UCSD-AML1 (cell line): Measurements from ENCODE around the gene ECM2.

Source experiments
- DNase-seq: peaks from one replicate; lab custom pipeline; 2025; ENCODE audit not compliant: unreplicated experiment; lab: John Stamatoyannopoulos, UW

Gene ECM2

GRCh38 chr9:92527832-92528521 lies 7.8 kb downstream of the ECM2 start:
- no peak for DNase-seq

DNA sequence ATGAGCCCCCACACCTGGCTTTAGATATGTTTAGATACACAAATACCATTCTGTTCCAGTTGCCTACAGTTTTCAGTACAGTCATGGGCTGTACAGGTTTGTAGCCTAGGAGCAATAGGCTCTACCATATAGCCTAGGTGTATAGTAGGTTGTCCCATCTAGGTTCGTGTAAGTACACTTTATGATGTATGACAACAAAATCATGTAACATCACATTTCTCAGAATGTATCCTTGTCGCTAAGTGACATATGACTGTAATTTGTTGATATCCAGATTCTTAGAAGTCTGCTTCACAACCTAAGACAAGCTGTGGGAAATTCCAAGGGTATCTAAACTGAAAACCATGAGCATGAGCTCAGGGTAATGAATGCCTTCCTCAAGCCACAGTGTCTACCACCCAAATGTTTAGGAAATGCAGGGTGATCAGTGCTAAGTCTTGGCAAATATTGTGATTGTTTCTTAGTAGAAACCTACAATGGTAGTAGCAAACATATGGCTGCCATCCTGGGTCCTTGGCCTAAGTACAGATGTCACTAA lies 8.4 kb downstream of the ECM2 start:
- DNase-seq, result no peak

- DNase-seq, result no peak
Observed at GRCh38 chr9:92525306-92525705, 10.5 kb downstream of the ECM2 start.

DNA sequence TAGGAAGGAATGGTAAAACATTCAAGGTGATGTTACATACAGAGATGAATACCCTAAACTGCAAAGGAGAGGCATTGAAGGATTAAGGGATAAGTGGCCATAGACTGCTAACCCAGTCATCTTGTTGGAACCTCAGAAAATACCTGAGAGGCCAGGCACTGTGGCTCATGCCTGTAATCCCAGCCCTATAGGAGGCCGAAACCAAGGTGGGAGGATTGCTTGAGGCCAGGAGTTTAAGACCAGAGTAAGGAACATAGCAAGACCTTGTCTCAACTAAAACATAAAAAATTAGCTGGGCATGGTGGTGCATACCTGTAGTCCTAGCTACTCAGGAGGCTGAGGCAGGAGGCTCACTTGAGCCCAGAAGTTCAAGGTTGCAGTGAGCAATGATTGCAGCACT lies 10.9 kb downstream of the ECM2 start:
- no peak for DNase-seq

- no peak for DNase-seq
Observed at GRCh38 chr9:92522983-92523970, 12.5 kb downstream of the ECM2 start.

- DNase-seq, result no peak
Observed at GRCh38 chr9:92520837-92521236, 15.0 kb downstream of the ECM2 start.

DNA sequence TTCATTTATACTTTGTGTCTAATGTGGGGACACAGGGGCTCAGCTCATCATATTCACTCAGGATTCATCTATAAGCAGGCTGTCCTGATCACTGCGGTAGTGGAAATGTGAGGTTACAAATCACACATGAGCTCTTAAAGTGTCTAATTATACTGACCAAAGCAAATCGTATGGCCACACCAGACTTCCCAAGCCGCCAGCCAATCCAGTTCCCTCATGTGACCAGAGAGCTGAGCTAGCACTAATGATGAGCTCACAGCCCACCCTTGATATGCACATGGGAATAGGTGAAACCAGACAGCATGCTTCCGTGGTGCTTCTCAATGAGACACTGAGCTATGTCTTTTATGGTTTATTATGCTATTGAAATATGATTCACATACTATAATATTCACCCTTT lies 17.6 kb downstream of the ECM2 start:
- DNase-seq, result no peak

GRCh38 chr9:92517046-92517445 lies 18.7 kb downstream of the ECM2 start:
- no peak for DNase-seq

DNA sequence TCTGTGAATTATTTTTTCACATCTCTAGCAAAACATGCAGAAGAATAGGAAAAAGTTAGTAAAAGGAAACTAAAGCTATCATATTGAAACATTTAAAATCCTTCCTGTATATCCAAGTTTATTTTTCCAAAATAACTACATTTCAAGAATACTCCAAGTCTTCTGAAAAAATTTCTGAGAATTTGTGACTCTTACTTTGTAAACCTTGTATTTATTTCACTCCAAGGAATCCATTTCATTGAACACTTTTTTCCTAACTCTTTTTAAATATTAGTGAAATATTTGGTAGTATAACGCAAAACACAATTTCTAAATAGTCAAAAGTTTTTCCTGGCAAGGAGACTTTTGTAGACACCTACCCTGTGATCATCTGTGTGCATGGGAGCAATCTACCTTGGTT lies 19.3 kb downstream of the ECM2 start:
- DNase-seq, result no peak

DNA sequence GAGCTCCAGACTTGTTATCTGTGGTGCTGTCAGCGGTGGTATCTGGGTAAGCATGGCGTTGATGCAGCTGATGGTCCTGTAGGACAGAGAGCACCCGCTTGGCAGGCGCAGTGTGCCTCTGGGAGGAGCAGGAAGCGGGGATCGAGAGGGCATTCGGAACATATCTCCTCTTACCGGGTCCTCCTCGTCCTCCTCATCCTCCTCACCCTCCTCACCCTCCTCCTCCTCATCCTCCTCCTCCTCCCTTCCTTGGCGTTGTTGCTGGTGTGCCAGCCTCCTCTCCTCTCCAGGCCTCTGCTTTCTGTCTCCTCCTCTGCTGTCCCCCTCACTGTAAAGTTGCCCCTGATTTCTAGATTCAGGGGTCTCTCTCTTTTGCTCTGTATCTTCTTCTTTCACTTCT lies 21.2 kb downstream of the ECM2 start:
- DNase-seq, result no peak

DNA sequence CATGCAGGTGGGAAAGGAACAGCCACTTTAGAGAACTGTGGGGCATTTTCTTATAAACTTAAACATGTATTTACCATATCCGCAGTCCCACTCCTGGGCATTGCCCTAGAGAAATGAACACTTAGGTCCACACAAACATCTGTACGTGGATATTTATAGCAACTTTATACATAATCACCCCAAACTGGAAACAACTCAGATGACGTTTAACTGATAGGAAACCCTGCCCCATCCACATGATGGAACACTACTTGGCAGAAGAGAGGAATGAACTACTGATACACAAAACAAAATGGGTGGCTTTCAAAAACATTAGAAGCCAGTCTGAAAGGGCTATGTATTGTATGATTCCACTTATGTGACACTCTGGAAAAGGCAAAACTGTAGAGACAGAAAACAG lies 22.4 kb downstream of the ECM2 start:
- no peak for DNase-seq

DNA sequence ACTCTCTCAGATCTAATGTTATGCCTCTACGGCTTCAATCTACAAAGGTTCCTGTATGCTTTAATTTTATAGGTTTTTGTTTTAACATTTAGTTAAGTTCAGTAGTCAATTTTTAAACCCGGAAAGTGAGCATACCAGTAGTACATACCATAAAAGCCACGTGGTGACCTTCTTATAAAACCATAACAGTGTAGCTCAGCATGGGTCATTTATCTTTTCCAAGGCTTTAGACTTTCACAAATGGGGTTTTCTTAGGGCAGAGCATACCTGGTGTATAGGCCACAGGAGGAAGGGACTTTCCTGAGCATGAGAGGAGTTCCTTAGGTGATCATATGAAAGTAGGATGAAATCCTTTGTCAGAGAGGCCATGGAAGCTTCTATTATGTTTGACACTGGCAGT lies 23.2 kb downstream of the ECM2 start:
- DNase-seq, result no peak

GRCh38 chr9:92510747-92511146 lies 25.0 kb downstream of the ECM2 start:
- no peak for DNase-seq

- DNase-seq, result no peak
Observed at GRCh38 chr9:92509050-92509449, 26.7 kb downstream of the ECM2 start.

DNA sequence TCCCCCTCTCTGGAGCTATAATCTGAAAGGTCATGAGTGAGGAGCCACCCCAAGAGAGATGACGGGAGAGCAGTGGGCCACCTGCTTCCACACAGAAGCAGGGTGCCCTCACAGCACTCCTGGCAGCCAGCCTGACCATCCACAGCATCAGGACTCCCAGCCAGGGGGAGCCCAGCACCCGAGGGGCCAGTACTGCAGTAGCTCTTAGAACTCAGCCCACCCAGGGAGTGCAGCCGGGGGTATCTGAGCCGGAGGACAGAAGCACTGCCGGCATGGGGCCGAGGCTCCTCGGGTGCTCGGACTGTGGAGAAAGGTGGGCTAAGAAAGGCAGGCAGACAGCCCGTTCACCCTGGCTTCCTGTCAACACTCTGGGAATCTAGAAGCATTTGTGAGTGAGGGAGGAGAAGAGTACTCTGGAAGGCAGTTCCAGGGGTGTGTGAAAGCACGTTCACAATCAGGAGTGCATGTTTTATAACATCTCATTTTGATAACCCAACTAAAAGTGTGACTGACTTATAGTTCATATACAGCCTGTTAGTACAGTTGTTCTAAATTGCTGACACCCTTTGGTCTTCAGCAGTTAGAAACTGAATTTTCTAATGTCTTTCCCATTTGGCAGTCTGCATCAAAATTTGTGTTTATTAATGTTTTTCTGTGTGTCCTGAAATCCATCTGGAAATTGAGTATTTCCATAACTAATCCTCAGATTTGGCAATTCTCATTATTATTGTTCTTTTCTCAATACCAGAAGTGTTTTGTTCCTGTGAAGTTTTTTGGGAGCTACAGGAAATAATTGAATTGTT lies 27.6 kb downstream of the ECM2 start:
- no peak for DNase-seq

DNA sequence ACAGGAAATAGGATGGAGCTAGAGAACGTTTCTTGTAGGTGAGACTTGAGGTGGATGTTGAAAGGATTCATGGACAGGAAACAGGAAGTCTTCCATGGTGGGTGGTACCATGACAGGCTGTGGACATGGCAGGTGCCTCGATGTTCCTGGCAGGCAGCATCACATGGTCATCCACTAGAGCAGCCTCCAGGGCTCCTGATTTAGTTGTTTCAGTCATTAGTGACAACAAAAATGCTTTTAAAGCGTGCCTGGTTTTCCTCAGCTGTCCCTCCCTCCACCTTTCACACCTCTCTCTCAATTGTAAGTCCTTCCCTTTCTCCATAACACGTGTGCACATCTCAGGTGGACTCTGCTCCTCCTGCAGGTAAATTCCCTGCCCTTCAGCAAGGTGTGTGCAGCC lies 28.3 kb downstream of the ECM2 start:
- DNase-seq, result no peak

DNA sequence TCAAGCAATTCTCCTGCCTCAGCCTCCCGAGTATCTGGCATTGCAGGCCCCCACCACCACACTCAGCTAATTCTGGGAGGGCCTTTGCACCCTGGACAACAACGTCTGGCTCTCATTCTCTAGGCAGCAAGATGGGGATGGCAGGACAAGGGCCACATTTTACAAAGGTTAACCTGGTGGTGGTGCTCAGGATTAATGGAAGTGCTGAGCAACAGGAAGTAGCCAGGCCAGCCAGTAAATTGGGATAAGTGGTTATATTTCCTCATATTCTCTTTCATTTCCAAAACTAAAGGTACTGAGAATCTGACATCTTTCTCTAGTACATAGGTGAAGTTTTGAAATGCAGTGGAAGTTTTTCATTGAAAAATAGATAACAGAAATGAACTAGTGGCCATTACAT lies 28.8 kb downstream of the ECM2 start:
- no peak for DNase-seq

DNA sequence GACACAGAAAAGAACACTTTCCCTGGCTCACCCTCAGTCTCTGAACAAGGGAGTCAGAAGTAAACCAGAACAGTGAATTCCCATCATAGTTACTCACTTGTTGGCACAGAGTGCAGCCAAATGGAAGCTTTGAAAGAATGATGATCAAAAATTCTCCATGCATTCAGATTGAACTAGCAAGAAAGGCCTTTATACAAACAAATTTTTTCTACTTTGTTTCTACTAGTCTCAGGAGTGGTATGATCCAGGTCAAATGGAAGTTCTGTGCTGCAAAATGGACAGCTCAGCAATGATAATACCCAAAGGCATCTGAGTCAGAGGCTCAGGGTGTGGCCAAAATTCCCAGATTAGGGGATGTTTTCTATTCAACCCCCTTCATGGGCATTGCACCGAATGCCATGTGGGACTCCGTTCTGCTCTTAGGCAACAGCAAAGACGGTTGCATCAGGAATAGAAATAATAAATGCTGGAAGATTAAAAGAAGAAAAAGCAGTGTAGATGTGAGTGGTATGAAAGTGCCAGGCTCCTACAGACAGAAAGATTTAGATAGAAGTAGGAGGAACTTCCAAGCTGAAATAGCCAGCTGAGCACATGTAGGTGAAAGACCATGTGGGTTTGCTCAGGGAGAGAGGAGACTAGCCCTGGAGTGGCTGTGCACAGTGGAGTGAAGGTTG lies 29.5 kb downstream of the ECM2 start:
- DNase-seq, result no peak

DNA sequence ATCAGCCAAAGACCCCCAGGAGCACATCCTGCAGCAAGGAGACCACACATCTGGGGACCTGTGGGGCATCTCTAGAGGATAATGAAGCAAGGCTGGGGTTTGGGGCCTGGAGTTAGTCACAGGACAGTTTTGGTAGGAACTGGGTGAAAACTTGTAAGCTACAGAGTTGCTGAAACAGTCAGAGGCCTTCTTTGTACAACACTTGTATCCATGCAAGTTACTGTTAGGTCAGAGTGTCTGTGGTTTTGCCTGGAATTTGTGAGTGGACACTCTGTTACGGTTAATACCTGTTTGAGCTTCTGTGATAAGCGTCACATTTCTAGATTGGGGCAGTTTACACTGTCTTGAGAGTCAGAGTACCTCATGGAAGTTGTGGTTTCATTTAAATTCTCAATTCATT lies 30.9 kb downstream of the ECM2 start:
- DNase-seq, result no peak

DNA sequence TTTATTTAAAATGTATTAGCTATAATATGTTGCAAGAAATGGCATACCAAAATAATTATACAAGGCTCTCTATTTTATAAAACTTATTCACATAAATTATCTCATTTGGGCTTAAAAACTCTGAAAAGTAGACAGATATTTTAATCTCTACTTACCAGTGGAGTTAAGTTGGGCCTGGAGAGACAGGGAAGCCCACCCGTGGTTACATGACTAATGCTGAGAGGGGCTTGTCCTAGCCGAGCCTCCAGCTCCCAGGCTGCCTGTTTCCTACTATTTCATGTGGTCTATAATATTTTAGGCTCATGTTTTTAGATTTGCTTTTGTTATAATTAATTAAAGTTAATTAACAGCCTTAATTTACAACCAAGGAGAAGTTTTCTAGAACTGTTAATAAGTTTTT lies 32.6 kb downstream of the ECM2 start:
- DNase-seq, result no peak
